GM12891 (cell line): Measurements from ENCODE around the gene MAZ.

Source experiments
- POLR2A ChIP-seq: IDR thresholded peaks from 2 replicates; pipeline ENCODE4 v1.6.1; 2011; ENCODE audit warnings: low read depth, low read length, control low read depth
- POLR2AphosphoS5 ChIP-seq: IDR thresholded peaks from 2 replicates; pipeline ENCODE4 v1.6.1; 2011; ENCODE audit warnings: low read depth, low read length, control low read depth
- POU2F2 ChIP-seq: IDR thresholded peaks from 2 replicates; pipeline ENCODE4 v1.6.1; 2011; ENCODE audit warnings: low read depth, mild to moderate bottlenecking, control low read depth, low read length, moderate library complexity
- SPI1 ChIP-seq: IDR thresholded peaks from 2 replicates; pipeline ENCODE4 v1.6.1; 2011; ENCODE audit warnings: low read depth, low read length, control low read depth

DNA sequence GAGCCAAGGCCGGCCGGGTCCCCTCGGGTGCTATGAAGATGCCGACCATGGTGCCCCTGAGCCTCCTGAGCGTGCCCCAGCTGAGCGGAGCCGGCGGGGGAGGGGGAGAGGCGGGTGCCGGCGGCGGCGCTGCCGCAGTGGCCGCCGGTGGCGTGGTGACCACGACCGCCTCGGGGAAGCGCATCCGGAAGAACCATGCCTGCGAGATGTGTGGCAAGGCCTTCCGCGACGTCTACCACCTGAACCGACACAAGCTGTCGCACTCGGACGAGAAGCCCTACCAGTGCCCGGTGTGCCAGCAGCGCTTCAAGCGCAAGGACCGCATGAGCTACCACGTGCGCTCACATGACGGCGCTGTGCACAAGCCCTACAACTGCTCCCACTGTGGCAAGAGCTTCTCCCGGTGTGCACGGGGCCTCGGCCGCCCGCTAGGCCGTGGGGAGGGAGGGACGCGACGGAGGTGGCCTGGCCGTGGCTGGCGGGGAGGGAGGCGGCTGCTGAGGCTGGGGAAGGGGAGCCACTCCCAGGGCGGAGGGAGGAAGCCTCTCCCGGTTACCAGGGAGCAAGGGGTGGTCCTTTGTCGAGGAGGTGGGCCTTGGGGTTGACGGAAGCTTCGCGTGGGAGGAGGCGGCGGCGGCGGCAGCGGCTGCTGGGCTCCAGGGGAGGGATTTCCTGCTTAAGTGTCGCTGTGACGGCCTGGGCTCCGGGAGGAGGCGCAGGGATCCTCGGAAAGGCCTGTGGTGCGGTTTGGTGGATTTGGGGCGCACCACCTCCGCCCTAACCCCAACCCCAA lies 1.3 kb downstream of the MAZ start:
- TF ChIP-seq POLR2A (peak; percentile 71), POLR2AphosphoS5 (peak; percentile 76), SPI1 (no peak), POU2F2 (no peak; the same call in 1 of the 2 replicates)
